SU-DHL-6 (cell line): ENCODE results near the gene DCUN1D2.

ENCODE experiments used
- H2AFZ ChIP-seq: fragments of 200-600 bp; sonication (generic); 2 replicates; pipeline ENCODE4 v1.6.1; 2014; ENCODE audit warnings: low read depth, mild to moderate bottlenecking, moderate library complexity, mixed read lengths, antibody characterized with exemption, low read length; ENCODE audit not compliant: severe bottlenecking
- H3F3A ChIP-seq: fragments of 200-600 bp; shearing (Covaris generic); 2 replicates; pipeline ENCODE4 v1.6.0; 2016; ENCODE audit warnings: antibody characterized with exemption, mild to moderate bottlenecking; ENCODE audit not compliant: insufficient read depth
- H3K27ac ChIP-seq: fragments of 200-600 bp; sonication (generic); 2 replicates; pipeline ENCODE4 v1.5.1; 2016; ENCODE audit warnings: low read depth, mild to moderate bottlenecking, low read length, moderate library complexity, mixed read lengths
- H3K27me3 ChIP-seq: fragments of 200-600 bp; sonication (generic), shearing (Covaris generic); 2 replicates; pipeline ENCODE4 v1.6.0; 2014; ENCODE audit warnings: mild to moderate bottlenecking, low read length
- H3K36me3 ChIP-seq: fragments of 200-600 bp; sonication (generic); 2 replicates; pipeline ENCODE4 v1.6.1; 2014; ENCODE audit warnings: mild to moderate bottlenecking, low read length, mixed read lengths
- H3K4me2 ChIP-seq: fragments of 300-600, 200-600 bp; shearing (Covaris generic), sonication (generic); 2 replicates; pipeline ENCODE4 v1.6.0; 2014; ENCODE audit warnings: low read length, low read depth, mild to moderate bottlenecking; ENCODE audit not compliant: poor library complexity, severe bottlenecking
- H3K4me3 ChIP-seq: fragments of 200-600 bp; sonication (generic); 2 replicates; pipeline ENCODE4 v1.5.1; 2014; ENCODE audit warnings: antibody characterized with exemption, low read length, mild to moderate bottlenecking, mixed read lengths; ENCODE audit not compliant: insufficient read depth, poor library complexity, severe bottlenecking
- H3K79me2 ChIP-seq: fragments of 200-600 bp; sonication (generic); 2 replicates; pipeline ENCODE4 v1.6.1; 2014; ENCODE audit warnings: mild to moderate bottlenecking, low read length, moderate library complexity; ENCODE audit not compliant: insufficient read depth
- H3K9ac ChIP-seq: fragments of 200-600 bp; sonication (generic); 2 replicates; pipeline ENCODE4 v1.7.0; 2014; ENCODE audit warnings: mild to moderate bottlenecking, low read length
- H3K9me2 ChIP-seq: fragments of 200-600 bp; sonication (generic); replicated peaks from 2 replicates; pipeline ENCODE4 v1.6.1; 2014; ENCODE audit warnings: low read length; ENCODE audit not compliant: insufficient read depth
- H3K9me3 ChIP-seq: fragments of 200-600 bp; sonication (generic); 2 replicates; pipeline ENCODE4 v1.6.1; 2014; ENCODE audit warnings: low read length, mixed read lengths; ENCODE audit not compliant: insufficient read depth
- H4K20me1 ChIP-seq: fragments of 200-600 bp; sonication (generic); 2 replicates; pipeline ENCODE4 v1.6.1; 2014; ENCODE audit warnings: low read depth, mild to moderate bottlenecking, antibody characterized with exemption, low read length, moderate library complexity, mixed read lengths
- CTCF ChIP-seq: fragments of 200-600 bp; sonication (generic); IDR thresholded peaks from one replicate; pipeline ENCODE4 v1.5.1; 2017; ENCODE audit warnings: antibody characterized with exemption, mild to moderate bottlenecking, low read length, moderate library complexity; ENCODE audit not compliant: insufficient read depth, poor library complexity, severe bottlenecking
- EZH2phosphoT487 ChIP-seq: fragments of 200-600 bp; sonication (generic), shearing (Covaris generic); conservative IDR thresholded peaks from 2 replicates; pipeline ENCODE4 v1.6.1; 2018; ENCODE audit warnings: mild to moderate bottlenecking, antibody characterized with exemption, low read length, moderate library complexity, mixed read lengths

Gene DCUN1D2

GRCh38 chr13:113427562-113428468, 62.7 kb downstream of the DCUN1D2 start:
- no peak overlapping the region for H3K4me3 ChIP-seq
- no peaks in the 10 kb centered on the region for H3K36me3 ChIP-seq
- H3K9ac ChIP-seq: no peak overlapping the region
- H3F3A ChIP-seq: no peaks in the 10 kb centered on the region
- H2AFZ ChIP-seq: no peak overlapping the region
- H3K79me2 ChIP-seq: no peaks in the 10 kb centered on the region
- no peaks in the 10 kb centered on the region for H3K9me2 ChIP-seq
- no peak overlapping the region for H3K27ac ChIP-seq
- H4K20me1 ChIP-seq: no peaks in the 10 kb centered on the region
- H3K27me3 ChIP-seq: no peaks in the 10 kb centered on the region
- H3K9me3 ChIP-seq: no peaks in the 10 kb centered on the region
- no peak overlapping the region for H3K4me2 ChIP-seq
- no peak for TF ChIP-seq EZH2phosphoT487
- TF ChIP-seq CTCF: no peak

GRCh38 chr13:113426591-113426986, 63.9 kb downstream of the DCUN1D2 start:
- Histone ChIP-seq H3K9ac (no peak overlapping the region), H3K4me3 (no peak overlapping the region), H3K9me2 (no peaks in the 10 kb centered on the region), H4K20me1 (no peaks in the 10 kb centered on the region), H3K9me3 (no peaks in the 10 kb centered on the region), H3K27ac (no peak overlapping the region), H3K4me2 (no peak overlapping the region), H3F3A (no peaks in the 10 kb centered on the region), H3K79me2 (no peaks in the 10 kb centered on the region), H2AFZ (no peak overlapping the region), H3K36me3 (no peaks in the 10 kb centered on the region), H3K27me3 (no peaks in the 10 kb centered on the region)
- TF ChIP-seq CTCF (no peak), EZH2phosphoT487 (no peak)

DNA sequence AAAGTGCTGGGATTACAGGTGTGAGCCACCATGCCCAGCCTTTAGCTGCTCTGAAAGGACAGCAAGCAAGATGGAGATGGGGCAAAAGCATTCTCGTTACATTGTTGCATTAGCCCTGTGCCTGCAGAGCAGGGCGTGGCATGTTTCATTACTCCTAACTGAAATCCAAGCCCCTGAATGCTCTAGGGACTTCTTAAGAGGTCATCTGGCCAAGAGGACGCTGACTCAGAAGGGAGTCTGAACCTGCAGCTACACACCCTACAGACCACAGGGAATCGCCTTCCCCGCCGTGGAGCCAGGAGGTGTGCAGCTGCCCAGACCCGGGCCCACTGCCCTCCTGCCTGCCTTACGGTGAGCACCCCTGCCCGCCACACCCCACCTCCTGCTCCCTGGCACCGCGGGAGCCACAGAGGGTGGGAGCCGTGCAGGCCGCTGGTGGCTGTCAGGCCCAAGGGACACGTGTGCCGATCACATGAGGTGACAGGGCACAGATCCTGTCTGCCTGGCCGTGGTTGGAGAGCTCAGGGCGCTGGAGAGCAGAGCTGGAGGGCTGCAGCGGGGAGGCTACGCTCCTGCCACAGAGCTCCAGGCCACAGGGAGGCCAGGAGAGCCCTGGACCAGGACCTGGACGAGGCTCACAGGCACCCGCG, 64.4 kb downstream of the DCUN1D2 start:
- H3F3A ChIP-seq: no peaks in the 10 kb centered on the region
- no peaks in the 10 kb centered on the region for H3K9me2 ChIP-seq
- H3K9ac ChIP-seq: no peak overlapping the region
- no peak overlapping the region for H3K4me3 ChIP-seq
- no peak overlapping the region for H3K27ac ChIP-seq
- no peaks in the 10 kb centered on the region for H3K79me2 ChIP-seq
- H3K36me3 ChIP-seq: no peaks in the 10 kb centered on the region
- no peaks in the 10 kb centered on the region for H3K9me3 ChIP-seq
- no peaks in the 10 kb centered on the region for H4K20me1 ChIP-seq
- TF ChIP-seq CTCF: no peak
- TF ChIP-seq EZH2phosphoT487: no peak
- no peak overlapping the region for H2AFZ ChIP-seq
- no peaks in the 10 kb centered on the region for H3K27me3 ChIP-seq
- no peak overlapping the region for H3K4me2 ChIP-seq
